T-helper 1 cell treated with Interleukin-12 subunit alpha and Interleukin-12 subunit beta and Interleukin-4 antibody, amounts not matched to agents 30 μg/mL and 1 μg/mL, for 36 hours (primary cell): ENCODE results near the gene GRB10.

ENCODE experiments used
- H3K27ac Mint-ChIP-seq: one replicate; pipeline ENCODE4 v1.8.0; 2021; ENCODE audit warnings: mild to moderate bottlenecking, mixed read lengths
- H3K27me3 Mint-ChIP-seq: one replicate; pipeline ENCODE4 v1.8.0; 2021; ENCODE audit warnings: low read depth, mixed read lengths
- H3K36me3 Mint-ChIP-seq: one replicate; pipeline ENCODE4 v1.8.0; 2021; ENCODE audit warnings: low read depth, mixed read lengths
- H3K4me1 Mint-ChIP-seq: one replicate; pipeline ENCODE4 v1.8.0; 2021; ENCODE audit warnings: low read depth, mixed read lengths
- H3K4me3 Mint-ChIP-seq: one replicate; pipeline ENCODE4 v1.8.0; 2021; ENCODE audit warnings: mild to moderate bottlenecking, moderate library complexity, mixed read lengths
- H3K9me3 Mint-ChIP-seq: one replicate; pipeline ENCODE4 v1.8.0; 2021; ENCODE audit warnings: mixed read lengths

Gene GRB10

GRCh38 chr7:50718876-50719275 lies 63.8 kb downstream of the GRB10 start:
- no peak overlapping the region for H3K27ac Mint-ChIP-seq
- H3K27me3 Mint-ChIP-seq = peaks cover under 1% of the 10 kb centered on the region
- H3K4me1 Mint-ChIP-seq = peaks cover 2% of the 10 kb centered on the region
- H3K4me3 Mint-ChIP-seq = no peak overlapping the region
- no peaks in the 10 kb centered on the region for H3K36me3 Mint-ChIP-seq
- H3K9me3 Mint-ChIP-seq = no peaks in the 10 kb centered on the region

DNA sequence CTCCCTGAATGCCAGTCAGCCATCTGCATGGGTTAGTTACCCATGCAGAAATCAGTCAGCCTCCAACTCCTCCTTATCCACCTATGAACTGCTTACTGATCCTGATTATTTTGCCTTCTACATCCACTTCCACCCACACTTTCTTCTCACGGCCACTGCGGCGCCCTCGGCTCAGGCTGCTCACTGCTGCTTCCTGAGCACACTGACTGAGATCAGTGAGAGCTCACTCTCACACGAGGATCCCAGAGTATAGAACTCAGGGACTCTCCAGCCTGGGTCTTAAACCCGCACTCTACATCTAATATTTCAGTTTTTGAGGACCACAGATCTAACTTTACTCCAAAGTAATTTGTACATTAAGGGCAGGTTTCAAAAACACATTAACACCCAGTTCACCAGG lies 64.4 kb downstream of the GRB10 start:
- Mint-ChIP-seq H3K9me3 (no peaks in the 10 kb centered on the region), H3K36me3 (no peaks in the 10 kb centered on the region), H3K4me1 (peaks cover 5% of the 10 kb centered on the region), H3K27ac (no peak overlapping the region), H3K27me3 (peaks cover 4% of the 10 kb centered on the region), H3K4me3 (no peak overlapping the region)

GRCh38 chr7:50717181-50717580 lies 65.5 kb downstream of the GRB10 start:
- H3K27ac Mint-ChIP-seq = no peak overlapping the region
- H3K27me3 Mint-ChIP-seq = peaks cover 4% of the 10 kb centered on the region
- no peaks in the 10 kb centered on the region for H3K9me3 Mint-ChIP-seq
- H3K4me1 Mint-ChIP-seq = peaks cover 5% of the 10 kb centered on the region
- H3K4me3 Mint-ChIP-seq = no peak overlapping the region
- no peaks in the 10 kb centered on the region for H3K36me3 Mint-ChIP-seq

- no peaks in the 10 kb centered on the region for H3K9me3 Mint-ChIP-seq
- H3K4me1 Mint-ChIP-seq = peaks cover 5% of the 10 kb centered on the region
- no peaks in the 10 kb centered on the region for H3K36me3 Mint-ChIP-seq
- no peak overlapping the region for H3K27ac Mint-ChIP-seq
- peaks cover 4% of the 10 kb centered on the region for H3K27me3 Mint-ChIP-seq
- no peak overlapping the region for H3K4me3 Mint-ChIP-seq
Observed at GRCh38 chr7:50714857-50715256, 67.8 kb downstream of the GRB10 start.

DNA sequence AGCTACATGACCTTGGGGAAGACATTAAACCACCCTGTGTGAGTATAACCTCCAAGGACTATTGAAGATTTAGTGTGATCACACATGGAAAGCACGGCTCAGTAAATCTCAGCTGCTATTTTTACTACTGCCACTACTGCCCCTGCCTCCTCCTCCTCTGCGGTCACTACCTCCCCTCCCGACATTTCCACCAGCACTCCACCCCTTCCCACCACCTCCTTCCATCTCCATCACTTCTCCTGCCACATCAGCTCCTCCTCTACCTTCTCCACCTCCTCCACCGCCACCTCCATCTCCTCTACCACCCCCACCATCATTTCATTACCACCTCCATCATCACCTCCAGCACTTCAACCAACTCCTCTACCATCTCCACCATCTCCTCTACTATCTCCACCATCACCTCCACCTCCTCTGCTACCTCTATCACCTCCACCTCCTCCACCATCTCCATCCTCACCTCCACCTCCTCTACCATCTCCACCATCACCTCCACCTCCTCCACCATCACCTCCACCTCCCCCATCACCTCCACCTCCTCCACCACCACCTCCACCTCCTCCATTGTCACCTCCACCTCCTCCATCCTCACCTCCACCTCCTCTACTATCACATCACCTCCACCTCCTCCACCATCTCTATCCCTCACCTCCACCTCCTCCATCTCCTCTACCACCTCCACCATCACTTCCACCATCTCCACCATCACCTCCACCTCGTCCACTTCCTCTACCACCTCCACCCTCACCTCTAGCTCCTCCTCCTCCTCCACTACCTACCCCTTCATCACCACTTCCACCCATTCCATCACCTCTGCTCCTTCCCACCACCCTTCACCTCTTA lies 69.4 kb downstream of the GRB10 start:
- no peaks in the 10 kb centered on the region for H3K36me3 Mint-ChIP-seq
- peaks cover 4% of the 10 kb centered on the region for H3K27me3 Mint-ChIP-seq
- peaks cover 5% of the 10 kb centered on the region for H3K4me1 Mint-ChIP-seq
- H3K9me3 Mint-ChIP-seq = no peaks in the 10 kb centered on the region
- H3K4me3 Mint-ChIP-seq = no peak overlapping the region
- no peak overlapping the region for H3K27ac Mint-ChIP-seq

DNA sequence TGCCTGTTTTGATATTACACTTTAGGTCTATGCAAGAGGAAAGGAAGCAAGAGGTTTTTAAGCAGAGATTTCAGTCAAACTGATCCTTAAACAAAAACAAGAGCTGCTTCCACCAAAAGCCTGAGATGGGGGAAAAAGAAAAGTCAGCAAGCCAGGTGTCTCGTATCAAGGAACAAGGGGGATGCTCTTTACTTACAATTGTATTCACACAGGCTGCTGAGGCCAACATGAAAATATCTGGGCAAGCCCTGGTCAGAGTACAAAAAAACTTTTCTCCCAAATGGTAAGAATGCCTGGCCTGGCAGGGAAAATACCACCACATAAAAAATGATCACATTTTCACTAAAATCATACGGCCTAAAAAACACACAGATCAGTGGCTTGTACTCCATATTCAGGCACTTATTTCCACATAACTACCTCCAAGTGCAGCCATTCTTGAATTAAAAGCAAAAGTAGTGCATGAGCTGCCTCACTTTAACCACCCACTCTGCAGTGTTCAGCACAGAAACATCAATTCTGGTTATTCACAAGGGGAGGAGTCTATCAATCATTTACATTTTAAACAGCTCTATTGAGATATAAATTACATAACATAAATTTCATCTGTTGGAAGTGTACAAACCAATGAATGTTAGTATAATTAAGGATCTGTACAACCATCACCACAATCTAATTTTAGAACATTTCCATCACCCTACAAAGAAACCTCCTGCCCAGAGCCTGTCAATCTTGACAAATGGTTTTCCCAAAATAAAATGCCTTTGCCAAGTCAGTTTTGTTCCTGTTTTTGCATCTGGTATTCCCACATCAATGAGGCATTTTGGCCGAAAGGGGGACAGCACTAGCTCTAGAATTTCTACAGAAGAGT lies 70.2 kb downstream of the GRB10 start:
- no peaks in the 10 kb centered on the region for H3K36me3 Mint-ChIP-seq
- no peak overlapping the region for H3K4me3 Mint-ChIP-seq
- H3K4me1 Mint-ChIP-seq = peaks cover 5% of the 10 kb centered on the region
- no peaks in the 10 kb centered on the region for H3K9me3 Mint-ChIP-seq
- no peak overlapping the region for H3K27ac Mint-ChIP-seq
- H3K27me3 Mint-ChIP-seq = peaks cover 4% of the 10 kb centered on the region

DNA sequence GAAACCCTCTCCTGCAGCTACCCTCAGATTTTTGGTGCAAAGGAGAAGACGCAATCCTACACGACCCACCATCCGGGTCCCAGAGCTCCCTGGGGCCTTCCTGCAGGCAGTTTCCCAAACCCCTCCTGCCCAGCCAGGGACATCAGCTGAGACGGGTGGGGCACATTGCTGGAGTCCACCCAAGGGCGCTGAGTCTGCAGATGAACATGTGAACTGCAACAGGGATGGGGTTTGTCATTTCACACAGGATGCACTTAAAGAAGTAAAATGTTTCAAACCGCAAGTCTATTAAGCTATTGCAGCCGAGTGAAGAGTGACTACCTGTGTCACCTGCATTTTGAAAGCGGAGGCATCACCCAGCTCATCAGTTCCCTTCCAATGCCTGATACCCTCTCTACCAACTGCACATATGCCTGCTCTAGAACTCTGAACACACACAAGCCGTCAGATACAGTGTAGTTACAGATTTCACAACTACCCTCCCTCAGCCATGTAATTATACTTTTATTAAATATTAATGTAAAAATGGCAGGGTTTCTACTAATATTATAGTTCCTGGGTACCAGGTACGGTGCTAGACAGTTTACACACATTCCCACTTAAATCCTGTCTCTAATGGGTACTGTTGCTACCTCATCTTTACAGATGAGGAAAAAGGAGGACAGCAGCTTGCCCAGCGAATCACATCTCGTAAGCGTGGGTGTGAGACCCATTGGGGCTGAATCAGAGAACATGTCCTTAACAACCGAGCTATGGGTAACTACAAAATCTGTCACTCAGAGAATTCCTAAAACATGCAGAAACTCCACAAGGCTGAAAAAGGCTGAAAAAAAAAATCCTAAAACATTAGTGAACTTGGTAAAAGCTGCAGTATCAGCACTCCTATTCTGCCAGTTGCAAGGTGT lies 71.2 kb downstream of the GRB10 start:
- no peaks in the 10 kb centered on the region for H3K9me3 Mint-ChIP-seq
- H3K27me3 Mint-ChIP-seq = peaks cover 4% of the 10 kb centered on the region
- peaks cover 5% of the 10 kb centered on the region for H3K4me1 Mint-ChIP-seq
- no peak overlapping the region for H3K4me3 Mint-ChIP-seq
- no peak overlapping the region for H3K27ac Mint-ChIP-seq
- H3K36me3 Mint-ChIP-seq = no peaks in the 10 kb centered on the region

GRCh38 chr7:50710441-50711154 lies 72.1 kb downstream of the GRB10 start:
- Mint-ChIP-seq H3K27me3 (peaks cover 4% of the 10 kb centered on the region), H3K4me1 (peaks cover 5% of the 10 kb centered on the region), H3K27ac (no peak overlapping the region), H3K9me3 (no peaks in the 10 kb centered on the region), H3K36me3 (no peaks in the 10 kb centered on the region), H3K4me3 (no peak overlapping the region)

DNA sequence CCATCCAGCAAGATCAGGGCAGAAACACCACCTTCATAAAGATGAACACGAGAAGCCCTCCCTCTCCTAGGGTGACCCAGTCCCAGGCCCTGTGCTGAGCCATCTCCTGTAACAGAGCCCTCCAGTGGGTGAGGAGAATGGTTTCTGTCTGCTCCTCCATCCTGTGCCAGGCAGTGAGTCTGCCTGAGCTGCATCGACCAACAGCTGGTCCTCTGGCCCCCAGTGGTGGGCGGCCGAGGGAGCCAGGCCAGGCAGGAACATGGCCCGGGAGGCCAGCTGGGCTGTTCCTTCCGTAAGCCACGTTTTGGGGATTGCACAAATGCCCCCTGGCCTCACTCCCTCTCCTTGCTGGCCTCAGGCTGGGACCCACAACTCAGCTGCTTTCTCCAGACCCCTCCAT lies 73.5 kb downstream of the GRB10 start:
- Mint-ChIP-seq H3K27me3 (peaks cover 6% of the 10 kb centered on the region), H3K4me3 (no peak overlapping the region), H3K9me3 (no peaks in the 10 kb centered on the region), H3K4me1 (peaks cover 5% of the 10 kb centered on the region), H3K27ac (no peak overlapping the region), H3K36me3 (no peaks in the 10 kb centered on the region)

DNA sequence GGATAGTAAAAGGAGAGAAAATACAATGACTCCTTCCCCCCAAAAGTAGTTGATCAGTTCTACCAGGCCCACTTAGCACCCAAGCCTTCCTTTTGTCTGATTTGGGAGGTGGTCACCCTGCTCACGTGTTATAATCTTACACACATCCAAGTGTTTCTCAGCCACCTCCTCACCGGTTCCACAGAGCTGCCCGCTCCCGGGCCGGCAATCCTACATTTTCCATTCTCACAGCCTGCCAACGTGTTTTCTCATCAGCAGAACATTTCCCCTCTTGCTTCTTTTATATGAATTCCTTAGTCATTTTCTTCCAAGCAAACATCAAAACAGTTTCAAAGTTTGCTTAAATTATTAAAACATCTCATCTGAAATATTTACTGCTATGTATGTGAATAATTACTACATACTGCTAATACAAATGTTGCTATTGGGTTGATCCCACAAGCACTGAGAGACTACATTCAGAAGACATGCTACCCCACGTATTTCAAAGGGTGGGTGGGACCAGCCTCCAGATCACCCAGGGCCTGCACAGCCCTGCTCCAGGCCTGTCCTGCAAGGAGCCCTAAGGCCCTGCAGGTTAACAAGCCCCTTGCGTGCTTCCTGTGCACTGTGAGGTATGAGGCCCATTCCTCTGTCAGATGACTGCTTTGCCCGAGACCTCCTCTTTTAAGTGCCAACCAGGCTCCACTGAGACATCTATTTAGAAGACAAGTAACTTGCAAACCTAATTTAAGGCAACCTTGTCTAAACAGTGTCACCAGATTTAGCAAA lies 75.3 kb downstream of the GRB10 start:
- no peaks in the 10 kb centered on the region for H3K9me3 Mint-ChIP-seq
- peaks cover 11% of the 10 kb centered on the region for H3K27me3 Mint-ChIP-seq
- no peak overlapping the region for H3K27ac Mint-ChIP-seq
- no peaks in the 10 kb centered on the region for H3K36me3 Mint-ChIP-seq
- no peaks in the 10 kb centered on the region for H3K4me1 Mint-ChIP-seq
- H3K4me3 Mint-ChIP-seq = no peak overlapping the region

DNA sequence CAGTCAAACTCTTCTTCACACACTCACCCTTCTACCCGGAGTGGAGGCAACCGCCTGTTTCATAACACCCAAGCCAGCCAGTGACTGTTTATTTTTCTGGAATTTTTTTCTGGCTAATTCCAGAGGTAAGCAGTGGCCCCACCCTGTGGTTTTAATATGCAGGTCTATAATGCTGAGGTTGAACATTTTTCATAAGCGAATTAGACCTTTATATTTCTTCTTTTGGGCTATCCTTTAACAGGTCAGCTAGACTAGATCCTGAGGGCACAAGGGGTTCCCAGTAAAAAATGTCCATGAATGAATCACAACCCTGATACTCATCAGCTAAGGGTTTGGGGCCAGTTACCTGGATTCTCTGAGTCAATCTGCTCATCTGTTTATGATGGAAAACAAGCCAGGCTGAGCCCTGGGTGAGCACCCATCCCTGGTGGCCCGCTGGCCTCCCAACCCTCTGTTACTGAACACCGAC lies 76.2 kb downstream of the GRB10 start:
- Mint-ChIP-seq H3K4me3 (no peak overlapping the region), H3K4me1 (no peaks in the 10 kb centered on the region), H3K27me3 (peaks cover 11% of the 10 kb centered on the region), H3K36me3 (no peaks in the 10 kb centered on the region), H3K27ac (no peak overlapping the region), H3K9me3 (no peaks in the 10 kb centered on the region)

- H3K27ac Mint-ChIP-seq = no peak overlapping the region
- H3K27me3 Mint-ChIP-seq = peaks cover 11% of the 10 kb centered on the region
- no peaks in the 10 kb centered on the region for H3K4me1 Mint-ChIP-seq
- H3K36me3 Mint-ChIP-seq = no peaks in the 10 kb centered on the region
- H3K4me3 Mint-ChIP-seq = no peak overlapping the region
- H3K9me3 Mint-ChIP-seq = no peaks in the 10 kb centered on the region
Observed at GRCh38 chr7:50704844-50705243, 77.9 kb downstream of the GRB10 start.

DNA sequence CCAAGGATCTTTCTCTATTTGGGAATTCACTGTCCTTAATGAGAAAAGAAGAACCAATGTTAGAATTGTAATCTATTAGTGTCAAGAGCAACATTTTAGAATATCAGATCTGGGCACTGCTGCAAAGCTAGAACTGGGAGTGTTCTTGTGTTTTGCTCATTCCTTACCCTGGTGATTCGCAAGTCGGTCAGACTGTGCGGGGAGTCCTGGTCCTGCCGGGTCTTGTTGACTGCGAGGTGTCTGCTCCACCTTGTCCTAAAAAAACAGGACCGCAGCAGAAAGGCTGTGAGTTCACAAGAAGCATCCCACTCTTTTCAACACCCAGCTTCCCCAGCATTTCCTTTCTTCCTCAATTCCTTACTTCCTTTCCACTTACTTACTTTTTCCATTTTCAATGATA lies 79.0 kb downstream of the GRB10 start:
- Mint-ChIP-seq H3K4me1 (no peaks in the 10 kb centered on the region), H3K4me3 (no peak overlapping the region), H3K27me3 (peaks cover 11% of the 10 kb centered on the region), H3K9me3 (no peaks in the 10 kb centered on the region), H3K36me3 (no peaks in the 10 kb centered on the region), H3K27ac (no peak overlapping the region)
